Islet of Langerhans (tissue), 1 donor: ENCODE measurements around the gene SMIM44.
"Not testable (repeated sequence)": the region's sequence is repeated elsewhere in the genome, so short reads cannot be mapped to it uniquely, and the experiment has no call there.

ENCODE experiments used
- FAIRE-seq: peaks from one replicate; lab custom pipeline; 2011; peaks lifted over from hg19 to GRCh38; lab: Jason Lieb, UNC

Gene SMIM44

GRCh38 chr19:3457528-3458228 is 25.6 kb downstream of the SMIM44 start:
- FAIRE-seq = no peak

GRCh38 chr19:3456925-3457527 is 26.2 kb downstream of the SMIM44 start:
- no peak for FAIRE-seq

GRCh38 chr19:3455960-3456601 is 27.2 kb downstream of the SMIM44 start:
- FAIRE-seq = no peak

- FAIRE-seq = no peak
Observed at GRCh38 chr19:3455393-3455955, 27.8 kb downstream of the SMIM44 start.

- no peak for FAIRE-seq
Observed at GRCh38 chr19:3454656-3455392, 28.4 kb downstream of the SMIM44 start.

- FAIRE-seq = no peak
Observed at GRCh38 chr19:3453840-3454239, 29.4 kb downstream of the SMIM44 start.

GRCh38 chr19:3452942-3453214 is 30.4 kb downstream of the SMIM44 start:
- not testable (repeated sequence) for FAIRE-seq

- no peak for FAIRE-seq
Observed at GRCh38 chr19:3452171-3452941, 30.9 kb downstream of the SMIM44 start.

GRCh38 chr19:3451451-3451866 is 31.8 kb downstream of the SMIM44 start:
- no peak for FAIRE-seq

- FAIRE-seq = no peak
Observed at GRCh38 chr19:3450796-3451411, 32.3 kb downstream of the SMIM44 start.

GRCh38 chr19:3448616-3449334 is 34.5 kb downstream of the SMIM44 start:
- no peak for FAIRE-seq

- FAIRE-seq = not testable (repeated sequence)
Observed at GRCh38 chr19:3446657-3447056, 36.6 kb downstream of the SMIM44 start.

GRCh38 chr19:3444695-3445234 is 38.5 kb downstream of the SMIM44 start:
- no peak for FAIRE-seq

- no peak for FAIRE-seq
Observed at GRCh38 chr19:3443840-3444694, 39.2 kb downstream of the SMIM44 start.

GRCh38 chr19:3442487-3443071 is 40.7 kb downstream of the SMIM44 start:
- FAIRE-seq = no peak

GRCh38 chr19:3441986-3442329 is 41.3 kb downstream of the SMIM44 start:
- no peak for FAIRE-seq

- no peak for FAIRE-seq
Observed at GRCh38 chr19:3441089-3441985, 41.9 kb downstream of the SMIM44 start.

- no peak for FAIRE-seq
Observed at GRCh38 chr19:3440082-3440481, 43.2 kb downstream of the SMIM44 start.
